ENCODE results near the gene RNASE11.
"Not testable (repeated sequence)": the region's sequence is repeated elsewhere in the genome, so short reads cannot be mapped to it uniquely, and the experiment has no call there.

The RNASE11 gene

GRCh38 chr14:20580242-20580641 is 7.6 kb downstream of the RNASE11 start:
- no peak for DNase-seq (ENCODE audit: low read depth)

GRCh38 chr14:20578784-20579502 is 8.9 kb downstream of the RNASE11 start:
- no peak for DNase-seq (ENCODE audit: low read depth)

- no peak for DNase-seq (ENCODE audit: low read depth)
Measured at GRCh38 chr14:20578325-20578724, 9.5 kb downstream of the RNASE11 start.

- DNase-seq (ENCODE audit: low read depth) = not testable (repeated sequence)
Measured at GRCh38 chr14:20572382-20572990, 15.3 kb downstream of the RNASE11 start.

- DNase-seq (ENCODE audit: low read depth) = not testable (repeated sequence)
Measured at GRCh38 chr14:20570720-20571119, 17.1 kb downstream of the RNASE11 start.

- not testable (repeated sequence) for DNase-seq (ENCODE audit: low read depth)
Measured at GRCh38 chr14:20569865-20570264, 17.9 kb downstream of the RNASE11 start.

- no peak for DNase-seq (ENCODE audit: low read depth)
Measured at GRCh38 chr14:20569066-20569465, 18.7 kb downstream of the RNASE11 start.

GRCh38 chr14:20568393-20568792 is 19.4 kb downstream of the RNASE11 start:
- DNase-seq (ENCODE audit: low read depth) = no peak

GRCh38 chr14:20567199-20567598 is 20.6 kb downstream of the RNASE11 start:
- DNase-seq (ENCODE audit: low read depth) = not testable (repeated sequence)

- no peak for DNase-seq (ENCODE audit: low read depth)
Measured at GRCh38 chr14:20564501-20564997, 23.3 kb downstream of the RNASE11 start.

GRCh38 chr14:20563971-20564370 is 23.8 kb downstream of the RNASE11 start:
- no peak for DNase-seq (ENCODE audit: low read depth)

- no peak for DNase-seq (ENCODE audit: low read depth)
Measured at GRCh38 chr14:20560961-20561360, 26.8 kb downstream of the RNASE11 start, which contains the start of gene RNASE9. Gene RNASE9 (minus strand): TSS chr14:20561047.

GRCh38 chr14:20559461-20559904 is 28.3 kb downstream of the RNASE11 start:
- DNase-seq (ENCODE audit: low read depth) = no peak

- DNase-seq (ENCODE audit: low read depth) = no peak
Measured at GRCh38 chr14:20557212-20557542, 30.6 kb downstream of the RNASE11 start.

- no peak for DNase-seq (ENCODE audit: low read depth)
Measured at GRCh38 chr14:20556500-20557211, 31.1 kb downstream of the RNASE11 start.

GRCh38 chr14:20555845-20556244 is 32.0 kb downstream of the RNASE11 start:
- no peak for DNase-seq (ENCODE audit: low read depth)

- DNase-seq (ENCODE audit: low read depth) = no peak
Measured at GRCh38 chr14:20553024-20553423, 34.8 kb downstream of the RNASE11 start.

- no peak for DNase-seq (ENCODE audit: low read depth)
Measured at GRCh38 chr14:20551606-20552005, 36.2 kb downstream of the RNASE11 start.

- no peak for DNase-seq (ENCODE audit: low read depth)
Measured at GRCh38 chr14:20550926-20551325, 36.9 kb downstream of the RNASE11 start.

- DNase-seq (ENCODE audit: low read depth) = no peak
Measured at GRCh38 chr14:20548414-20549158, 39.2 kb downstream of the RNASE11 start.

- no peak for DNase-seq (ENCODE audit: low read depth)
Measured at GRCh38 chr14:20546877-20547276, 40.9 kb downstream of the RNASE11 start.

GRCh38 chr14:20539906-20540305 is 47.9 kb downstream of the RNASE11 start:
- no peak for DNase-seq (ENCODE audit: low read depth)
